Activated T-helper 1 cell treated with Interleukin-2 at 50 U/mL for 16 hours (primary cell): ENCODE results near the gene PRKCG.

Experiments
- DNase-seq: peaks from one replicate; pipeline ENCODE4 v3.0.0-alpha.2; 2020; ENCODE audit warnings: low read depth

The PRKCG gene

DNA sequence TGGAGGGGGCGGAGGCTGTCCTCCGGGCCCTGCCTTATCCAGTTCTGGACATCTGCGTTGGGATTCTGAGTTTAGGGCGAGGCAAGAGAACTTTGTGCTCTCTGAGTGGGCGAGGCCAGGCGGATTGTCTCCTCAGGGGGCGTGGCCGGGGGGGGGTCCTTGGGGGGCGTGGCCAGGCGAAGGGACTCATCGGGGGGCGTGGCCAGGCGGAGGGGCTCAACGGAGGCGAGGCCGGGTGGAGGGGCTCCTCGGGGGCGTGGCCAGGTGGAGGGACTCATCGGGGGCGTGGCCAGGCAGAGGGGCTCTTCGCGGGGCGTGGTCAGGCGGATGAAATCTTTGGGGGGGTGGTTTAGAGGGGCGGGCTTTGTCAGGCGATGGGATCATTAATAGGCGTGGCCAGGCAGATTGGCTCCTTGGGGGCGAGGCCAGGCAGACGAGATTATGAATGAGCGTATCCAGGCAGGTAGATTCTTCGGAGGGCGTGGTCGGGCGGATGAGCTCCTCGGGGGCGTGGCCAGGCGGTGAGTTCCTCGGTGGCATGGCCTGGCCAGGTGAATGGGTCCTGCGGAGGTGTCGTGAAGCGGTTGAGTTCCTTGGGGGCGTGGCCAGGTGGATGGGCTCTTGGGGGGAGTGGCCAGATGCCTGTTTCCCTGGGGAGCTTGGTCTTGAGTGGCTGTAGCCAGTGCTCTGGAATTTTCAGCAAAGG lies 16.8 kb downstream of the PRKCG start:
- no peak for DNase-seq

DNA sequence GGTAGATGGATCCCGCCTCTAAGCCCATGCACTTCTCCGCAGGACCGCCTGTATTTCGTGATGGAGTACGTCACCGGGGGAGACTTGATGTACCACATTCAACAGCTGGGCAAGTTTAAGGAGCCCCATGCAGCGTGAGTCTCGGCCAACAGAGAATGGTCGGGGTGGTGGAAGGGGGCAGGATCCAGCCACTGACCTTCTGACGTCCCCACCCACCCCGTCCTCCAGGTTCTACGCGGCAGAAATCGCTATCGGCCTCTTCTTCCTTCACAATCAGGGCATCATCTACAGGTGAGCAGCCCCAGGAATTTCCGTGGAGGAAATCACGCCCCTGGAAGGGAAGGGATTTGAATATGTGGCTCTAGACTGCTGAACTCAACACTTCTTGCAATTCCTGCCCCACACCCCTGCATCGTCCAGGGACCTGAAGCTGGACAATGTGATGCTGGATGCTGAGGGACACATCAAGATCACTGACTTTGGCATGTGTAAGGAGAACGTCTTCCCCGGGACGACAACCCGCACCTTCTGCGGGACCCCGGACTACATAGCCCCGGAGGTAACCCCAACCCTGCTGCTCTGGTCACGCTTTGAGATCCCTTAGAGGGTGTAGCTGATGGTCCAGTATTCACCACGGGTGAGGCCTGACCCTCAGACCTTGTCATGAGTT lies 18.3 kb downstream of the PRKCG start:
- no peak for DNase-seq

DNA sequence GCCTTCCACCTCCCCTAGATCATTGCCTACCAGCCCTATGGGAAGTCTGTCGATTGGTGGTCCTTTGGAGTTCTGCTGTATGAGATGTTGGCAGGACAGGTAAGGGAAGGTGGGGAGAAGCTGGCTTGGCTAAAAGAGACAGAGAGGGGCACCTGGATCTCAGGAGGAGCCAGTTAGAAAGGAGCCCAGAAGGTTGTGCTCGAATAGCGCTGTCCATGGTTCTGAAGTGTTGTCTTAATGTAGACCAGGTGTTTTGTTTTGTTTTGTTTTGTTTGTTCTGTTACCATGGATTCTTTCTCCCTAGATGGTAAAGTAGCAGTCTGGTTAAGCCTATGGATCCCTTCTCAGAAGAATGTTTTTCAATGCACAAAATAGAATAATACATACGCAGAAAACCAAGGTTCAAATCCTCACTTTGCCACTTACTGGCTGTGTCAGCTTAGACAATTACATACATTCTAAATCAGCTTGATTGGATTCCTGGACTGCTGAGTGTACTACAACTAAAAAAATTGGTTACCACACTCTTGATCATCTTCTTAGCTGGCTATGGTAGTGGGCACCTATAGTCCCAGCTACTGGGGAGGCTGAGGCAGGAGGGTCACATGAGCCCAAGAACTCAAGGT lies 21.2 kb downstream of the PRKCG start:
- DNase-seq: no peak

DNA sequence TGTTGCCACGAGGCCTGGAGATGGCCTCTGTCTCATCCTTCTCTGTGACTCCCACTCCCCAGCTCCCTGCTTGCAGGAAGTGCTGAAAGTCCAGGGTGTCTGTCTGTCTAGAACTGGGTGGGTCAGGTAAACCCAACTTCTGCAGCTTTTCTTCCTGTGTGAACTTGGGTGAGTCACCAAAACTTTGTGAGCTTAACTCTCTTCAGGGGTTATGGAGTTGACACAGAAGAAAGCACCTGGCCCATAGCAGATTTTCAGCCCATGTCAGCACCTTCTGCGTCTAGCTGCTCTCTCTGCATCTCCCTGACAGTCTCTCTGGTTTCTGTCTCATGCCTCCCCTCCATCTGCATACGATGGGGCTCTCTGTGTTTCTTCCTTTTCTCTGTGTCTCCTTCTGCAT lies 22.9 kb downstream of the PRKCG start:
- no peak for DNase-seq

DNA sequence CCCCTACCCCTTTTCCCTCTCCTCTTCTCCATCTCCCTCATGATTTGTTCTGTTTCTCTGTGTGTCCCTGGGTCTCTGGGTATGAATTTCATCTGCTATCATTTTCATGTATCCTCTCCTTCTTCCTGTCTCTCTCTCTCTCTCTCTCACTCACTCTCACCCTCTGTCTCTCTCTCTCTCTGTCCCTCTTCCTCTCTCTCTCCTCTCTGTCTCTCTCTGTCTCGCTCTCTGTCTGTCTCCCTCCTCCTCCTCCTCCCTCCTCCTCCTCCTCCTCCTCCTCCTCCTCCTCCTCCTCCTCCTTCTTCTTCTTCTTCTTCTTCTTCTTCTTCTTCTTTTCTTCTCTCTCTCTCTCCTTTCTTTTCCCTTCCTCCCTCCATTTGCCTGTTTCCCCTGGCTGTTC lies 23.8 kb downstream of the PRKCG start:
- no peak for DNase-seq

DNA sequence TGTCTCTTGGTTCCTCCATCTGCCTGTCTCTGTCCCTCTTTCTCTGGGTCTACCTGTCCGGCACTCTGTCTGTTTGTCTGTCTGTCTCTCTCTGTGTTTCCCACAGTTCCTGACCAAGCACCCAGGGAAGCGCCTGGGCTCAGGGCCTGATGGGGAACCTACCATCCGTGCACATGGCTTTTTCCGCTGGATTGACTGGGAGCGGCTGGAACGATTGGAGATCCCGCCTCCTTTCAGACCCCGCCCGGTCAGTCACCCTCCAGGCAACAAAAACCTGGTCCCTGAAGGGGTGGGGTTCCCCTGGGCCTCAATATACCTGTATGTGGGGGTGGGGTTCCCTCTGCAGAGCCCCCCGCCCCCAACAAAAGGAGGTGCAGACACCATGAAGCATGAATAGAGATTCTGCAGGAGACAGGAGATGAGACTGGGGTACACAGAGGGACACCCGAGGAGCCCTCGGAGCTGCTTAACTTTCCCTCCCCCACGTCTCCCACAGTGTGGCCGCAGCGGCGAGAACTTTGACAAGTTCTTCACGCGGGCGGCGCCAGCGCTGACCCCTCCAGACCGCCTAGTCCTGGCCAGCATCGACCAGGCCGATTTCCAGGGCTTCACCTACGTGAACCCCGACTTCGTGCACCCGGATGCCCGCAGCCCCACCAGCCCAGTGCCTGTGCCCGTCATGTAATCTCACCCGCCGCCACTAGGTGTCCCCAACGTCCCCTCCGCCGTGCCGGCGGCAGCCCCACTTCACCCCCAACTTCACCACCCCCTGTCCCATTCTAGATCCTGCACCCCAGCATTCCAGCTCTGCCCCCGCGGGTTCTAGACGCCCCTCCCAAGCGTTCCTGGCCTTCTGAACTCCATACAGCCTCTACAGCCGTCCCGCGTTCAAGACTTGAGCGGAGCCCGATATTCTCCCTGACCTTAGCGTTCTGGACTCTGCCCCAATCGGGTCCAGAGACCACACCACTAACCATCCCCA lies 24.5 kb downstream of the PRKCG start:
- peak; percentile 43 for DNase-seq

DNA sequence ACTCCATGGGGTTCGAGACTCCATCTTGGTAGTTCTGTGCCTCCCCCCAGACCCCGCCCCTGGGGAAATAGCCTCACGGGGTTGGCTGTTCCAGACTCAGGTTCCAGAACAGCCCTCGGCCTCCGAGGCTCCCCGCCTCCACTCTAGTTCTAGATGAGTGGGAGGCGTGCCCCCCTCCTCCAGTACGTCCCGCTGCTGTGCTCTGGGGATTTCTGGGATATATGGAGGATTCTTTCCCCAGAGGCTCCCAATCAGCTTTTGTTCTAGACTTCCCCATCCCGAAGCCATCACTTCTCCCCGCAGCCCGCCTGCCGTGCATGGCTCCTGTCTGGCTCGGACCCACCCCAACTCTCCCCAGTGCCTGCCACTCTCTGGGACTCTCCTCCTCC lies 25.2 kb downstream of the PRKCG start:
- no peak for DNase-seq

DNA sequence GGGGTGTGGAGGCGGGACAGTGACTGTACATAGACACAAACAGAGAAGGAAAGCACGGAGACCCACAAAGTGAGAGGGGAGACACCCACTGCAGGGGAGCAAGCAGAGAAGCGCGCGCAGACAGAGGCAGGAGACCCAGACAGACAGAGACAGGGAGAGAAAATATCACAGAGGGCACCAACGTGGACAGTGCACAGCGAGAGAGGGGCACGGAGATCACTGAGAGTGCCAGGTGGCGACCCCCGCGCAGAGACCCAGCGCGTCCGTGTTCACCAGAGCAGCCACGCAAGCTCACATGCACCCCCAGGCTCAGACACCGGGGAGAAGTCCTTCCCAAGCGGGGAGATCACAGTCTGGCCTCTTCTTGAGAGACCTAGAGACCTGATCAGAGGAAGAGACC lies 25.7 kb downstream of the PRKCG start:
- no peak for DNase-seq

DNA sequence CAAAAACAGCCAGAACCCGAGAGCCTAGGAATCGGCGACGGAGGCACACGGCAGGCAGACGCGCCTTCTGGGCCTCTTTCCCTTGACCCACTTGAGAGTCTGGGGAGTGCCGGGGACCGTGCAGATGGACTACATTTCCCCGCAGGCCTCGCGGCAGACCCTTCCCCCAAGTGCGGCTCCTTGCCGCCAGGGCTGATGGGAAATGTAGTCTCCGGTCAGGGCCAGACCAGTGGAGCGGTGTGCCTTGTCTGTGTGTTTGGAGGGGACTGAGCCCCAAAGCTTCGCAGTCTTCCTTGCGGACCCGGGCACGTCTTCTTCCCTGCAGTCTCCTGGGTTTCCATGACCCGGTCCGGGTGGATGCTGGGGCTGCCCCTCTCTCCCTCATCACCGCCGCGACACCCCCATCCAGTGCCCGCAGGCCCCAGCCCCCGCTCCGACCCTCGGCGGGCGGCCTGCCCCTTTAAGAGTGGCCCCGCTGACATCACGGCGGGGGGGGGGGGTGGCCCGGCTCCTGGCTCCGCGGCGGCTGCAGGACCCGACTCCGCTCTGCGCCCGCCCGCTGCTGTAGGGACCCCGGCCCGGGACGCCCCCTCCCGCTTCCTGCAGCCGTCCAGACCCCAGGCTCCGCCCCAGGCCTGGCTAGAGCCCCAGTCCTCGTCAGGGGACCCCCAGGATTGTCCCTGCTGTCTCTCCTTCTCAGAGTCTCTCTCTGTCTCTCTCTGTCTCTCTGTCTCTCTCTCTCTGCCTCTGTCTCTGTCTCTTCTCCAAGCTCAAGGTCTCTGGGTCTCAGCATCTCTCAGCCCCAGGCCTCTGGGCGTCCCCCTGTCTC lies 26.3 kb downstream of the PRKCG start:
- DNase-seq: no peak

DNA sequence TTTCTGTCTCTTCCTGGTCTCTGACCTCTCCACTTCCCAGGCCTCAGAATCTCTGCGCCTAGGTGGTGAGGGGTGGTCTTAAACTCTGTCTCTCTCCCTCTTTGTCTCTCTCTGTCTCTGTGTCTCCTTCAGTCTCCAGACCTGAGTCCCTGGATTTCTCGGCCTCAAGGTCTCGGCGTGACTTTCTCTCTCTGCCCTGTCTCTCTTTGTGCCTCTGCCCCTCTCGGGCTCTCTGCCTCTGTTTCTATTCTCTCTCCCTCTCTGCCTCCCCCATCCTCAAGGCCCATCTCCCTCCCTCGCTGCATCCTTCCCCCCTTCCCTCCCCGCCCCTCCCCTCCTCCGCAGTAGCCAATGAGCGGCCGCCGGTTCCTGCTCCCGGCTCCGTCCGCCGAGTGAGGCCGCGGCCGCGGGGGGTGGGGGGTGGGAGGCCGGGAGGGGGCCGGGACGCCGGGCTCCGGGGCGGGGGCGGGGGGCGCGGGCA lies 27.0 kb downstream of the PRKCG start, which contains the start of gene CACNG7:
TSS of gene CACNG7 (plus strand) at position 344 of the 481 bp plus-strand sequence. CDS start 3,554 bp downstream, outside the sequence.
- no peak for DNase-seq

DNA sequence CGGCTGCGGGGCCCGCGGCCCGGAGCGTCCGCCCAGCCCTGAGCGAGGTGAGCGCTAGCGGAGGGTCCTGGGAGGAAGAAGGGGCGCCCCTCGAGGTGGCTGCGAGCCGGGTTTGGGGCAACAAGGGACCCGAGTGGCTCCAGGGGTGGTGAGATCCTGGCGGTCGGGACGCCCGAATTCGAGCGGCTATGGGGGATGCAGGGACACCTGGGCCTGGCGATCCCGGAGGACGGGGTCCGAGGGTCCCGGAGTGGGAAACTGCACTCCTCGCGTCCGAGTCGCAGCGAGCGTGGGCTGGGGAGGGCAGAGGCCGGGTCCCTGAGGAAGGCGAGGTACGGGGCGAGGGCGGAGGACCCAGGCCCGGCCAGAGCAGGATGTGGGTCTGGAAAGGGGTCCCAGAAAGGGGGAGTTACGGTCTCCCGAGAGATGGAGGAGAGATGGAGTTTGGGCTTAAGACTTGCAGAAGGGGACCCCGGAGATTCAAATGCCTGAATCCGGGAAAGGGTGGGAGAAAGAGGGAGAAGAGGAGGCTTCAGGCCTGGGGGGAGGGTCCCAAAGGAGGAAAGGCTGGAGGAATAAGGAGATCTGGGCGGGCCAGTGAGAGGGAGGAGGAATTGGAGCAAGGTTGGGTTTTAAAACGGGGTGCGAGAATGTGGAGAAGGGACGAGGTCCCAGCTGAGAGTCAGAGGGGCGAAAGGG lies 27.6 kb downstream of the PRKCG start:
- no peak for DNase-seq

DNA sequence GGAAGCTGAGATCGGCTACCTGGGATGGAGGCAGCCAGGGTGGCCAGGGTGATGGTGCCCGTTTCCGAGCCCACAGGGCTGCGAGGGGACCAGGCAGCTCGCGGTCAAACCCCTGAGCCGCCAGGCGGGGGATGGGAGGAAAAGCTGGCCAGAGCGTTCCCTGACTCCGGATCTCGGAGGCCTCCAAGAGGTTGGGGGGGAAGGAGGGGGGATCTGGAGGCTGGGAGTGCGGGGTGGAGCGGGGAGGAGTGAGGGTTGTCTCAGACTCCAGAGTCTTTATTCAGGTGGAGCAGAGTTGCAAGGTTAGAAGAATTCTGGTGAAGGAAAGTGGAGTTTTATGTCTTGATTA lies 28.1 kb downstream of the PRKCG start:
- no peak for DNase-seq

DNA sequence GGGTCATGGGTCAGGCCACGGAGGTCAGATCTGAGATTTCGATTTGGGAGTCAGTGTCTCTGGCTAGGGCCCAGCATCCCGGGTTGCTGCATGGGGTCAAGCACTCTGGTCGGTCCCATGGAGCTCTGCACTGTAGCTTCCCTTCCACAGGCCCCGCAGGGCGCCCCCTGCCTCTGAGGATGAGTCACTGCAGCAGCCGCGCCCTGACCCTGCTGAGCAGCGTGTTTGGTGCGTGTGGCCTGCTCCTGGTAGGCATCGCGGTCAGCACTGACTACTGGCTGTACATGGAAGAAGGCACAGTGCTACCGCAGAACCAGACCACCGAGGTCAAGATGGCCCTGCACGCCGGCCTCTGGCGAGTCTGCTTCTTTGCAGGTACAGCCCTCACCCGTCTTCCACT lies 30.7 kb downstream of the PRKCG start:
- no peak for DNase-seq

DNA sequence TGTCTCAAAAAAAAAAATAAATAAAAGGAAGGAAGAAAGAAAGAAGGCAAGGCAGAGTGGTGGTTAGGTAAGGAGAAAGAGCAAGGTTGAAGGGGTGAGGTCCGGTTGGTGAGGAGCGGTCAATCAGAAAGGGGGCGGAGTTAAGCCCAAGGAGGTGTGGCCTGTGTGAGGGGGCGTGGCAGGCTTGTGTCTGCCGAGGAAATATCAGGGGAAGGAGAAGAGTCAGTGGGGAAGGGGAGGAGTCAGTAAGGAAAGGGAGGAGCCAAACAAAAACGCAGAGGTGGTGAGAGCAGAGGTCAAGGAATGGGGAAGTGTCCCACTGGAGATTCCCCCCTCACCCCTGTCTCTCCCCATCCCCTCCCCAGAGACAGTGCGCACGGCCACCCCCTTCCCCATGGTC lies 33.0 kb downstream of the PRKCG start:
- DNase-seq: no peak

DNA sequence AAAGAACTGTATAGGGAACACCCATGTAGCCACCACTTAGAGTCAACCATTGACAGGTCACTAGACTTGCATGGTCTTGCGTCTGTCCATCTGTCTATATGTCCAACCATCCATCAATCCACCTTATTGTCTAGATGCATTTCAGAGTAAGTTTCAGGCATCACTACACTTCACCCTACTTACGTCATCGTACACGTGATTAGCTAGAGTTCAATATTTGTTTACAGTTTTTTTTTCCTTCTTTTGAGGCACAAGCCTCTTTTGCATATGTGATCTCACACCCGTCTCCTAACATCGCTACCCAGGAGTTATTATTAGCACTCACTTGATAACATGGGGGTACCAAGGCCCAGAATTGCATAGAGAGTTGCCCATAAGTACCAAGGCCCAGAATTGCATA lies 34.0 kb downstream of the PRKCG start:
- no peak for DNase-seq

DNA sequence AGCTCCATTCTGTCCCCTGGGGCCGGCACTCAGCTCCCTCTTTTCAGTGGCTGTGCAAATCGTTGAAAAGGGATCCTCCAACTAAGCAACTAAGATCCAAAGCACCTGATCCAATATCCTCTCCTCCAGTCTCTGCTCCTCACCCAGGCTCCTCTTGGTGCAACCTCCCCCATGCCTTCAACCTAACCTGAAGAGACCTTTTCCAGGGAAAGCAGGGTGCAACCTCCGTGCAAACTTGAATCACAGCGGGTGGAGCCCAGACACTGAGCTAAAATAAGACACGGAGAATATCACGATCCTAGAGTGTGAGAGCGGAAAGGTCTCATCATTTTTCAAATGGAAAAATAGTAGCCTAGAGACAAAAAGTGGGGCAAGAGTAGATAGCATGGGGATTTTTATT lies 35.4 kb downstream of the PRKCG start:
- no peak for DNase-seq

DNA sequence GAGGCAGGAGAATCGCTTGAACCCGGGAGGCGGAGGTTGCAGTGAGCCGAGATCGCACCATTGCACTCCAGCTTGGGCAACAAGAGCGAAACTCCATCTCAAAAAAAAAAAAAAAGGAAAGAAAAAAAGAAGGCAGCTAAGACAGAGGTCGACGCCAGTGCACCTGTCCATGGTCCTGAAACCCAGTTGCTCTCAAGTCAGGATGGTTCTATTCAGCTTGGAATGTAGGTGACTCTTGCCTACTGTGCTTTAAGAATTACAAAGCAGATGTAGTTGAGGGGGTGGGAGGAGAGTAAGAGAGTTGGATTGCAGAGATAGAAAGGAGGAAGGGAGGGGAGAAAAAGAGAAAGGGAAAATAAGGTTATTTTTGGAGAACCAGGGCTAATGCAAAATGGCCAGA lies 45.7 kb downstream of the PRKCG start:
- no peak for DNase-seq

DNA sequence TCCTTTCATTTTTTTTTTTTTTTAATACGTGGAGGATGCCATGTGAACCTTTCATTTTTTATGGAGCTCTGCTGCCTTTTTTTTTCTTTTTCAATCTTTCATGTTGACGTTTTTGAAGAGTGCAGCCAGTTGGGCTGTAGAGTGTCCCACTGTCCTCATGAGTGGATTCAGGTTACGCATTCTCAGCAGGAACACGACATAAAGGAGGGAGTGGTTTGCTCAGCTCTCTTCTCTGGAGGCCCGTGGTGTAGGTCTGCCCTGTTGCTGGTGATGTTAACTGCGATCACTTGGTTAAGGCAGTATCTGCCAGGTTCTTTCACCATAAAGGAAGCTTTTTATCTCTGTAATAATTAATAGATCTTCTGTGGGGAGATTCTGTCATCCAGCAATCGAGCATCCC lies 54.0 kb downstream of the PRKCG start:
- DNase-seq: no peak

DNA sequence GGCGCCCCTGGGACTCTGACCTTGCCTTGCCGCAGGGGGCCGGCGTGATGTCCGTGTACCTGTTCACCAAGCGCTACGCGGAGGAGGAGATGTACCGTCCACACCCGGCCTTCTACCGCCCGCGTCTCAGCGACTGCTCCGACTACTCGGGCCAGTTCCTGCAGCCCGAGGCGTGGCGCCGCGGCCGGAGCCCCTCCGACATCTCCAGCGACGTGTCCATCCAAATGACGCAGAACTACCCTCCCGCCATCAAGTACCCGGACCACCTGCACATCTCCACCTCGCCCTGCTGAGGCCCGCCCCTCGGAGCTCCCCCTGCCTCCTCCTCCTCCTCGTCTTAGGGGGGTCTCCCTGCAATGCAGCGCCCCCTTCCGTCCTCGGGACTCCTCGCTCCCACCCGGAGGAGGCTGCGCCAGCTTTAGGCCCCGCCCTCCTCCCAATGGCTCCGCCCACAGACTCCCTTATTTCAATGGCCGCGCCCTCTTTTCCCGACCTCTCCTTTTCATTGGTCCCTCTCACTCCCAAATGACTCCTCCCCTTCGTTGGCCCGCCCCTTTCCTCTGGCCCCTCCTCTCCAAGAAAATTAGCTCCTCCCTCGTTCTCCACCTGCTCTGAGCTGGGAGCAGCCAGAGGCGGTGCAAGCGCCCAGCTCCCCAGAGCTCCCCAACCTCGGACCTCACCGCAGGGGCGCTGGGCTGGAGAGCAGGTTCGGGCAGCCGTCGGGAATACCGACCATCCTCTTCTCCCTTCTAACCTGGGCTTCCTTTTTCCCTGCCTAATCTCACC lies 60.2 kb downstream of the PRKCG start:
- no peak for DNase-seq

DNA sequence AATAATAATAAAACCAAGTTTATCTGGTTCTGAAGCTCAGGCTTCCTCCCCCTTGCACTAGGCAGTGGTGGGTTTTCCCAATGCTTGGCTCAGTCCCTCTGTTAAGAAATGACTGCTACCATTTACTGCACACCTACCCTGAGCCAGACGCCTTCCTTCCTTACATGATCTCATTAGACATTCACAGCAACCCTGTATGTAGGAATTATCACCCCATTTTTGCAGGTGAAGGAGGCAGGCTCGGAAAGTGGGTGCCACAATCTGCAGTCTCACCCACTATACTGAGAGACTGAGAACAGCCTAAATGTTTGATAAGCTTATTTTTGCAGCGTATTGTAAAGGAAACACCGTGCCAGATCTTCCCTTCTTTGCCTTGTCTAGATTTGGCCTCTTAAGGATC lies 62.4 kb downstream of the PRKCG start:
- no peak for DNase-seq
